ENCODE data around the gene SNORC.

DNA sequence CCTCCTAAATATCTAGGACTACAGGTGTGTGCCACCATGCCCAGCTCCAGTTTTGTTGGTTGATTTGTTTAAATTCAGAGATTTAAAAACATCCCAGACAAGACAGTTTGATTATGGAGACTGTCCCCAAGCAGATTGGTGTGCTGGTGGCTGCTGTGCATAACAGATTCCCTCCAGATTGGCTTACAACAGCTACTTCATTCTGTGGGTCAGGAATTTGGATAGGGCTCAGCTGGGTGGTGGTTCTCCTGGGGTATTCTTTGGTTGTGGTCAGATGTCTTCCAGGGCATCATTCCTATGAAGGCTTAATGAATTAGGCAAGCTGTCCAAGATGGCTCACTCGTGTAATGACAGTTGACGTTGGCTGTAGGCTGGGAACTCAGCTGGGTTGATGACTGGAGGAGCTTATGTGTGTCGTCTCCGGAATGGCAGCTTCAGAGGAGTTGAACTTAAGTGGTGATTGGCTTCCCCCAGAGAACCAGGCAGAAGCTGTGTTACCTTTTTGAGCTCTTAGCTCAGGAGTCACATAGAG is 10.6 kb upstream of the SNORC start:
- no peak for TF ChIP-seq EZH2 (IDR thresholded peaks at IDR 0.05; ENCODE audit: borderline replicate concordance, insufficient read depth, low read depth, low read length, poor library complexity, severe bottlenecking)
- TF ChIP-seq, protein P1, sequence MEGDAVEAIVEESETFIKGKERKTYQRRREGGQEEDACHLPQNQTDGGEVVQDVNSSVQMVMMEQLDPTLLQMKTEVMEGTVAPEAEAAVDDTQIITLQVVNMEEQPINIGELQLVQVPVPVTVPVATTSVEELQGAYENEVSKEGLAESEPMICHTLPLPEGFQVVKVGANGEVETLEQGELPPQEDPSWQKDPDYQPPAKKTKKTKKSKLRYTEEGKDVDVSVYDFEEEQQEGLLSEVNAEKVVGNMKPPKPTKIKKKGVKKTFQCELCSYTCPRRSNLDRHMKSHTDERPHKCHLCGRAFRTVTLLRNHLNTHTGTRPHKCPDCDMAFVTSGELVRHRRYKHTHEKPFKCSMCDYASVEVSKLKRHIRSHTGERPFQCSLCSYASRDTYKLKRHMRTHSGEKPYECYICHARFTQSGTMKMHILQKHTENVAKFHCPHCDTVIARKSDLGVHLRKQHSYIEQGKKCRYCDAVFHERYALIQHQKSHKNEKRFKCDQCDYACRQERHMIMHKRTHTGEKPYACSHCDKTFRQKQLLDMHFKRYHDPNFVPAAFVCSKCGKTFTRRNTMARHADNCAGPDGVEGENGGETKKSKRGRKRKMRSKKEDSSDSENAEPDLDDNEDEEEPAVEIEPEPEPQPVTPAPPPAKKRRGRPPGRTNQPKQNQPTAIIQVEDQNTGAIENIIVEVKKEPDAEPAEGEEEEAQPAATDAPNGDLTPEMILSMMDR (IDR thresholded peaks at IDR 0.05): no peak
